GM10266 (cell line): Measurements from ENCODE around the gene PSMB7.

Experiments used
- DNase-seq: peaks from one replicate; pipeline ENCODE4 v3.0.0; 2012; ENCODE audit errors: extremely low spot score
- TF ChIP-seq, protein P1 (sequence below): IDR thresholded peaks from 2 replicates; pipeline ENCODE4 v1.5.1; 2012; ENCODE audit warnings: mild to moderate bottlenecking, low read depth; ENCODE audit not compliant: control insufficient read depth, insufficient read depth; ENCODE audit errors: missing control alignments

Gene PSMB7

DNA sequence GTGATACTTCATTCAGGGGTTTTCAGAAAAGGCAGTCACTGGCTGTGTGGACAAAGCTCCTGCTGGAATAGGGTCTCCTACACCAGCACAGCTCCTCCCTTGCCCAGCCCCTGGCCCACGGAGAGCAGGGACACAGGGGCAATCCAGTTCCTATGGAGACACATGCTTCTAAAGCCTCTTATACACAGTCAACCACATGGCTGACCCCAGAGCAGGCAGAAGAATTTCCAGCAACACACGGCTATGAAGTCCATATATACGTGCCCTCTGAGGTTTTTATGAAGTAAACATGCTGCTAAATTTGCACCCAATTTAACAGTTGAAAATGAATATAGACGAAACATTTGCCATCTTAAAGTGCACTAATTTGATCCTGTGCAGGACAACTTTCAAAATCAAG, 19.4 kb downstream of the PSMB7 start:
- TF ChIP-seq, protein P1, sequence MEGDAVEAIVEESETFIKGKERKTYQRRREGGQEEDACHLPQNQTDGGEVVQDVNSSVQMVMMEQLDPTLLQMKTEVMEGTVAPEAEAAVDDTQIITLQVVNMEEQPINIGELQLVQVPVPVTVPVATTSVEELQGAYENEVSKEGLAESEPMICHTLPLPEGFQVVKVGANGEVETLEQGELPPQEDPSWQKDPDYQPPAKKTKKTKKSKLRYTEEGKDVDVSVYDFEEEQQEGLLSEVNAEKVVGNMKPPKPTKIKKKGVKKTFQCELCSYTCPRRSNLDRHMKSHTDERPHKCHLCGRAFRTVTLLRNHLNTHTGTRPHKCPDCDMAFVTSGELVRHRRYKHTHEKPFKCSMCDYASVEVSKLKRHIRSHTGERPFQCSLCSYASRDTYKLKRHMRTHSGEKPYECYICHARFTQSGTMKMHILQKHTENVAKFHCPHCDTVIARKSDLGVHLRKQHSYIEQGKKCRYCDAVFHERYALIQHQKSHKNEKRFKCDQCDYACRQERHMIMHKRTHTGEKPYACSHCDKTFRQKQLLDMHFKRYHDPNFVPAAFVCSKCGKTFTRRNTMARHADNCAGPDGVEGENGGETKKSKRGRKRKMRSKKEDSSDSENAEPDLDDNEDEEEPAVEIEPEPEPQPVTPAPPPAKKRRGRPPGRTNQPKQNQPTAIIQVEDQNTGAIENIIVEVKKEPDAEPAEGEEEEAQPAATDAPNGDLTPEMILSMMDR, result no peak
- DNase-seq, result no peak

DNA sequence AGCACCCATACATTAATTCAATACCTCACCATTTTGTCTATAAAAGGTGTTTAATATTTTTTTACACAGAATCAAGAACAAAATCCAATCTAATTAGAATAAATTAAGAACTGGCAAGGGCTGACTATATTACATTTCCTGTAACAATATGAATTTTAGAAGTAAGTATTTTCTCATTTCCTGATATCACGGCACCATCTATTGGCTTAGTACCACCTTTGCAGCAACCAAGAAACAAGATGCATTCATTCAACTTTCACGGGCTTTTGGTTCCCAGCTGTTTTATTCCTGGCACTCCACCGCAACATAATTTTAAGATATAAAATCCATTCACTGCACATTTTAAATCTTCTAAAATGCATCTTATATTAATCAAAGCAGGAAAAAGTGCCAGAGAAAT, 20.6 kb downstream of the PSMB7 start:
- DNase-seq, result no peak
- TF ChIP-seq, protein P1, result peak; percentile 35

DNA sequence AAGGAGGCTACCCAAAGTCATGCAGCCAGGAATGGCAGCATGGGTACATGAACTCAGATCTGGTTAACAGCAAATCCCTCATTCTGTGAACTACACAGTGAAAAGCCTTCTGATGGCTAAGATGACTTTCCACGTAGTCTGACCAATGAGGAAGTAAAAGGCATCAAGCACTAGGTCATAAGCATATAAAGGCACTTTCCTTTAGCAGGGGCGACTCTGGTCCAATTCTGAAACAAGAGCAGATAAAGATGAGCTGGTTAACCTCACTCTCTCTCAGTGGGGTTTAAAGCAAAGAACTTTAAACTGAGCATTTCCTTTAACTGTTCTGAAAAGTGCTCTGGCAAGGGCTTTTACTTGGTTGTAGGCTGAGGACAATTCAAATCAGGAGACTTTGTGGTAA, 21.1 kb downstream of the PSMB7 start:
- TF ChIP-seq, protein P1, result no peak
- no peak for DNase-seq

DNA sequence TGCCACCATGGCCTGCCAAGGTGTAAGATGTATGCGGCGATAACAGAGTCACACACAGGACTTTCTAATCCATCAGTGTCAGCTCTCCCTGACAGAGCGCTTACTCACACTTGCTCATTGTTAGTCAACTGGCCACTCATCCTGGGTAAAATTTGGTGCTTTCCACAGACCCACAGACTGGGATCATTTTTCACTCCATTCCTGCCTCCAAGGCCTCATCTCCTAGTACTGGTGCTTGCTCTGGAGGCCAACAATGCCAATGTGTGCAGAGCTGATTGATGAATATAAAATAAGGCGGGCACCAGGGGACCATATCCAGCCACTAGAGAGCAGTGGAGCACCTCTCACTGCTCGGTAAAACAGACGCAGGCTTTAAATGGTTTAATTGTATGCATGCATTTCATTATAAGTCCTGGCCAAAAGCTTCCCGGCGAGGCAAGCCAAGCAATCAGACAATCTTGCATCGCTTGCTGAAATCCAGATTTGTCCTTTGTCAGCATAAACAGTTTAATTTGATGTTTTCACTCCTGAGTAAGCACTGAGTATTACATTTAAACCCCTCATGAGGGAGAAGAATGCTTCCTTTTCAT, 22.3 kb downstream of the PSMB7 start:
- TF ChIP-seq, protein P1, result no peak
- DNase-seq, result no peak

DNA sequence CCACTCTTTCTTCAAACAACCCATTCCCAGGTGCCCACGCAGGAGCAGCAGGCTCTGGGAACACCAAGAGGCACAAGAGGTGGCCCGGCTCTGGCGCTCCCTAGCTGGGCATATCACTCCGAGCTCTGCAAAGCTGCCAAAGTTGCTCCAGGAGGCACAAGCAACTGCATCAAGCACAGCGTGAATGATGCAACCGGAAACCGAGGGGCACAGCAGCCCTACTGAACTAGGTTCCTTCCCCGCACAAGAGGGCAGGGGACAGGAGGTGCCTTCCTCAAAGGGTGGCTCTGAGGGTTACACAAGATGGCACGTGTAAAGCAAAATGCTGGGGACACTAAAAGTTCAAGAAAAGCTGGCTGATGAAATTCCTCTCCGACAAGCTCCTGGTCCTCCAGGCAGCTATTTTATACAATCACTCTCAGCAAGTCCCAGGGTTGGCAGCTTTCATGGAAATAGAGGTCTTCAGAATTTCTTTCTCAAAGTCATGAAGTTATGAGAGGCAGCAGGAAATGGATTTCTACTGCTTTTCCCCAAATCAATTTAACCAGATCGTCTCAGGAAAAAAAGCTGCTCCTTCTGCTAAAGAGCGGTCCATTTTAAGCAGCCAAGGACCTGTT, 22.9 kb downstream of the PSMB7 start:
- TF ChIP-seq, protein P1, result no peak
- DNase-seq, result no peak

DNA sequence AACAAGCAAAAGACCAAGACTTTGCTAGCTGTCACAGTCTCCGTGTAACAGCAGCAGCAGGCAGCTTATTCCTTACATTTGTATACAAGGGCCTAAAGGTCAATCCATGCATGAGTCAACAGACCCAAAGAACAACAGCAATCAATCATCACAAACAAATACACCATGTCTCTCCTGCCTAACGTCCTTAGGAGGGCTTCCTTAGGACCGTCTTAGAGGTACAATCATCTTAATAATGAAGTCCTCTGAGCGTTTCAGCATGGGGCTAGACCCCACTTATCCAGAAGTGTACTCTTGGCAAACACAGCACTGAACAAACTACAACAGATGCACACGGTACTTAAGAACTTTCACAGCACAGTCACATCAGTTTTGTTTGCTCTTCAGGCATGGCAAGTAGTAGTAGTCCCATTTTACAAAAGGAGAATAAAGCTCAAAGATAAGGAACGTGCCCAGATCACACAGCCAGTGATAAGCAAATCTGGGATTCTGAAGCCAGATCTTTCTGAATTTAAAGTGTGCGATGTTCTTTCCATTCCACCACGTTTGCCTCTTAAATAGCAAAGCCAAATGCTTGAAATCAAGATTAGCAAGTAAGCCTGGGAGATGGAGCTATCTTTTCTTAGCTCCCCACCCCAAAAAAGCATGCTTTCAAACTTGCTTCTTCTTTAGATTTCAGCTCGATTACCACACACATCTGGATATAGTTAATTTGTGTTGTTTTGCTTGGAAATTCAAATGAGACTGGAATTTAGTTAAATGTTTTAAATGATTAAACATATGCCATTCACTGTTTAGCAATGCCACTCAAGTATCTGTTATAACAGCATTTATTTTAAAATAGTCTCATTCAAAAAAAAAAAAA, 24.2 kb downstream of the PSMB7 start:
- TF ChIP-seq, protein P1, result no peak
- DNase-seq, result no peak

DNA sequence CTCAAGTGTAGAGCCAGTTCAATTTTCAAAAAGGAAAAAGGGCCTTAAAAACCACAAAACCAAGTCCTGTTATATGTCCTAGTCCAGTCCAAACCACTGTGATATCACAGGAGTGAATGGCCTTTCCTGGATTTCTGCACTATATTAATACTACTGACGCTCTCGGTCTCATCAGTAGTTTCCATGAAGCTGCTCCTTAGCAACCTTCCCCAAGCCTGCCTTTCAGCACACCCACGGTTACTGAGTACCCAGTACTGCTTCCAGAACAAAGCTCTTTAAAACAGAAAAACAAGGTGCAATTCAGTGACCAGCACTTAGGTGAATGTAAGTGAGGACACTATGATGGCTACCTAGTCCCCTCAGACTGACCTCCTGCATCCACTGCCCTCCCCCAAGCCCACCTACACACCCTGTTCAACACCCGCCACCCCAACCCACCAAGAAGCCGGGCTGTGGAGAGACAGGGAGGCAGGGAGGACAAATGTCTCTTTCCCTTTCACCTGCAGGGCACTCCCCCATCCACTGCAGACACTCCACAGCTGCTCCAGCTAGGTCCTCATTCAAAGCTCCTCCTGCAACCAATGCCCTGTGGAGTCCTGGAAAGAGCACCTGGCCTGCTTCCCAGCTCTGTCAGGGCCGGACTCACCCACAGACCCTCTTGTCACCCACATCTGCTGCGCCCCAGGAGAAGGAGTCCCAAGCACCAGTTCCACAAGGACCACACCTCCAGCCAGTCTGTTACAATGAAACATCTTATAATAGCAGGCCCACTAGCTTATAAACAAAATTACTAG, 25.9 kb downstream of the PSMB7 start:
- TF ChIP-seq, protein P1, result no peak
- DNase-seq, result no peak
